GM06990 (cell line): Measurements from ENCODE around the gene HID1.

Experiments used
- DNase-seq: peaks from one replicate; pipeline ENCODE4 v3.0.0-alpha.2; 2011; ENCODE audit not compliant: insufficient read length; ENCODE audit errors: extremely low read depth
- H3K27me3 ChIP-seq: replicated peaks from 2 replicates; pipeline ENCODE4 v1.6.0; 2011; ENCODE audit warnings: low read length; ENCODE audit not compliant: control insufficient read depth, insufficient read depth
- H3K36me3 ChIP-seq: 2 replicates; pipeline ENCODE4 v1.5.1; 2011; ENCODE audit warnings: low read length; ENCODE audit not compliant: control insufficient read depth, insufficient read depth
- H3K4me3 ChIP-seq: replicated peaks from 2 replicates; pipeline ENCODE4 v1.5.1; 2011; ENCODE audit warnings: low read depth, mild to moderate bottlenecking, control low read depth, low read length
- CTCF ChIP-seq: IDR thresholded peaks from 2 replicates; pipeline ENCODE4 v1.5.1; 2011; ENCODE audit warnings: low read length, control low read depth, mild to moderate bottlenecking, inconsistent platforms; ENCODE audit not compliant: insufficient read depth, poor library complexity, severe bottlenecking

The HID1 gene

DNA sequence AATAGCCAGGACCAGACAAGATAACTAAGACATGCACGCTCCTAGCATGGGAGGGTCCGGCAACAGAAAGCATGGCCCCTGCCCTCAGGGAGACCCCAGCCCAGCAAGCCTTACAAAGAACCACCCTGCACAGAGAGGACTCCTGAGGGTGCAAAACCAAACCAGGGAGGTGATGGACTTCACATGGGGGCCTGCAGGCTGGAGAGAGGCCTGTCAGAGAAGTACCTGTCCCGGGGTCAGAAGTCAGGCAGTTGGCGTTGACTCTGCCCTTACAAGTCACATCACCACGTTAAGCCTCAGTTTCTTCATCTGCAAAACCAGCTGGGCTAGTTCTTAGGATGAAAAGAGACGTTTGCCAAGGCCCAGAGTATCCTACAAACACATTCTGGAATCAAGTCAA is 43.8 kb downstream of the HID1 start:
- DNase-seq = no peak
- TF ChIP-seq CTCF = no peak
- no peaks in the 10 kb centered on the region; the same call in 1 of the 2 replicates for H3K27me3 ChIP-seq

DNA sequence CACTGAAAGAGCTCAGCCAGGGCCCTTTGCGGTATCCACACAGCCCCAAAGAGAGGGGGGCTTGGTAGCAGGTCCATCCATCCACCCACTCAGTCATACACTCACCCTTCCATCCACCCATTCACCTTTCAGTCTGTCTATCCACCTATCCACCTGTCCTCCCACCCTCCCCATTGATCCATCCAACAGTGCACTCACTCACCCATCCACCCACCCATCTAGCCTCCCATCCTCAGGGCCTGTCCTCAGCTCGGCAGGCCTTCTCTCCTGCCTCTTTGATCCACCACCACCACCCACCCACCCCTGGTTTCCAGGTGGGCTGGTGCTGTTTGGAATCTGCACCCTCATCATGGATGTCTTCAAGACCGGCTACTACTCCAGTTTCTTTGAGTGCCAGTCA is 47.3 kb downstream of the HID1 start:
- no peak for TF ChIP-seq CTCF
- Histone ChIP-seq H3K36me3 (no peaks in the 10 kb centered on the region), H3K27me3 (no peaks in the 10 kb centered on the region; the same call in 1 of the 2 replicates), H3K4me3 (no peak overlapping the region)
- no peak for DNase-seq

More for the DNA sequence above, 43.8 kb downstream of the HID1 start:
- H3K4me3 ChIP-seq = no peak overlapping the region
- no peaks in the 10 kb centered on the region for H3K36me3 ChIP-seq

GRCh38 chr17:74924250-74924948 is 48.2 kb downstream of the HID1 start, which contains the start of gene OTOP2:
TSS of gene OTOP2 (plus strand) at chr17:74924273. CDS start at chr17:74924633, 360 bp downstream.
- Histone ChIP-seq H3K27me3 (no peaks in the 10 kb centered on the region; the same call in 1 of the 2 replicates), H3K4me3 (peak within 1 kb of the TSS; percentile 39)

DNA sequence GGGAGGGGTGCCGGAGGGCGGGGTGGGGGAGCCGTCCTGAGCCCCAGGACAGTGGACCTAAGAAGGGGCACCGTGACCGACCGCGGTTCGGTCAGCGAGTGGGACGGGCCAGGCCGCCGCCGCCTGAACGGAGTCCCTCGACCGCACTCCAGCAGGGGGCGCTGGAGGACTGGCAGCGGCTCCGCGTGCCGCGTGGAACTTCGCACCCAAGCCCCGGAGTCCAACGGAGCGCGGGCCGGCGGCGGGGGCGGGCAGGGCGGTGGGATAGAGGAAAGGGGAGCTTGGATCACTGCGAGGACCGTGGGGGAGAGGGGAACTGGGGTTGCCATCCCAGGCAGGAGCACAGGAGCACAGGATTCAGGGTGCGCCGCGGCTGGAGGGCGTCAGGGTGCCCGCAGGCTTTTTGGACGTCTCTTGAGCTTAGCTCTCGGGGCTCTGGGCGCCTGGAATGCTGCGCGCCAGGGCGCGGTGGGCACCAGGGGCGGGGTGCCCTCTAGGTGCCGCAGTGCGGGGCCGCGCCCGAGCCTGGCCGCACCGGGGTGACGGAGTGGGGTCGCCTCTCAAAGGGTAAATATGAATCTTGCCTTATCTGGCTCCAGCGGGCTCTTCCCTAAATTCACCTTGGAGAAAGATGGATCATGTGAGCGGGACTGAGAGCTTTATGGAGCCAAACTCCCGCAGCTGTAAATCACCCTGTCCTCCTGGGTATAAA is 48.9 kb downstream of the HID1 start:
- Histone ChIP-seq H3K4me3 (peak overlapping the region; percentile 39), H3K27me3 (no peaks in the 10 kb centered on the region; the same call in 1 of the 2 replicates), H3K36me3 (no peaks in the 10 kb centered on the region)
- TF ChIP-seq CTCF = peak; percentile 83
- peak; percentile 54 for DNase-seq

More at GRCh38 chr17:74924250-74924948, 48.2 kb downstream of the HID1 start, which contains the start of gene OTOP2:
- H3K36me3 ChIP-seq = no peaks in the 10 kb centered on the region
- DNase-seq = no peak
- no peak for TF ChIP-seq CTCF

DNA sequence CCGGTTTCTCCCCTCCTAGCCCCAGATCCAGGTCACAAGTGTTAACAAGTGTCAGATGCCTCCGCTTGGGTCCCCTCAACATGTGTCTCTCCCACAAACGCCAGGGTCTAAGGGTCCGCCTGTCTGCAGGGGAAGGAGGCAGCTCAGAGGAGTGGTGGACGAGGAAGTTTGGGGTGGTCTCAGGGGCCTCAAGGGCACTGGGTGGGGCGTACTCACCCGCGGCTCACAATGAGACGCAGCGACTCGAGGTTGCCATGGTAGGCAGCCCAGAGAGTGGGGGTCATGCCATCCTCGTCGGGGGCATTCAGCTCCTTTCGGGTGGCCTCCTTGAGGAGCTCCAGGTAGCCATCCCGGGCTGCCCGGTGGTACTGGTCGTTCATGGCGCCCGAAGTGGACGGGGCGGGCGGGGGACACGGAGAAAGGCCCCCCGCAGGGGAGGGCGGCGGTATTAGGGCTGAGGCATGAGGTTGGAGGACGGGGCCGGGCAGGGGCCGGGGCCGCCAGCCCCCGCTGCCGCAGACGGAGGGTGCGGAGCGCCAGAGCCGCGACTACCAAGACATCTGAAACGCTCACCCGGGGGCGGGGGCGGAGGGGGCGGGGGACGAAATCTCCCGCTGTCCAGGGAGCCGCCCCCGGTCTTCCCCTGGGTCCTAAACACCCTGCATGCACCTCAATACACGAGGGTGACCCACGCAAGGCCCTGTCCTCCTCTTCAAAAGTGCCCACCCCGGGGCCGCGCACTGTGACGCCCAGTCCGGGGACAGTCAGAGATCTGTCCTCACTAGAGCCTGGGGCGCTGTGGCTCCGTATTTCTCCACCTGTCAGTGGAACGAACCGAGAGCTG is 49.6 kb downstream of the HID1 start, which contains the start of gene USH1G:
Gene USH1G, minus strand, starts transcription at position 562 of the 844 bp plus-strand sequence. Its CDS starts 182 bp downstream, at position 380.
- TF ChIP-seq CTCF = no peak
- no peak for DNase-seq
- H3K27me3 ChIP-seq = no peaks in the 10 kb centered on the region; the same call in 1 of the 2 replicates
- H3K4me3 ChIP-seq = peak within 1 kb of the TSS; percentile 39
- no peaks in the 10 kb centered on the region for H3K36me3 ChIP-seq
